GM21367 (cell line): ENCODE data around the gene HSPB3.
A peak's percentile ranks its signal among the peaks of the same experiment; 100 is the strongest.
"Not testable (repeated sequence)": the region's sequence is repeated elsewhere in the genome, so short reads cannot be mapped to it uniquely, and the experiment has no call there.

Source experiments
- ATAC-seq: cut with Tn5 transposase; IDR thresholded peaks from one replicate; pipeline ENCODE4 v1.9.1; 2021; ENCODE audit not compliant: unreplicated experiment

HSPB3 gene

GRCh38 chr5:54454602-54455001, 897 bp upstream of the HSPB3 start:
- ATAC-seq = no peak

DNA sequence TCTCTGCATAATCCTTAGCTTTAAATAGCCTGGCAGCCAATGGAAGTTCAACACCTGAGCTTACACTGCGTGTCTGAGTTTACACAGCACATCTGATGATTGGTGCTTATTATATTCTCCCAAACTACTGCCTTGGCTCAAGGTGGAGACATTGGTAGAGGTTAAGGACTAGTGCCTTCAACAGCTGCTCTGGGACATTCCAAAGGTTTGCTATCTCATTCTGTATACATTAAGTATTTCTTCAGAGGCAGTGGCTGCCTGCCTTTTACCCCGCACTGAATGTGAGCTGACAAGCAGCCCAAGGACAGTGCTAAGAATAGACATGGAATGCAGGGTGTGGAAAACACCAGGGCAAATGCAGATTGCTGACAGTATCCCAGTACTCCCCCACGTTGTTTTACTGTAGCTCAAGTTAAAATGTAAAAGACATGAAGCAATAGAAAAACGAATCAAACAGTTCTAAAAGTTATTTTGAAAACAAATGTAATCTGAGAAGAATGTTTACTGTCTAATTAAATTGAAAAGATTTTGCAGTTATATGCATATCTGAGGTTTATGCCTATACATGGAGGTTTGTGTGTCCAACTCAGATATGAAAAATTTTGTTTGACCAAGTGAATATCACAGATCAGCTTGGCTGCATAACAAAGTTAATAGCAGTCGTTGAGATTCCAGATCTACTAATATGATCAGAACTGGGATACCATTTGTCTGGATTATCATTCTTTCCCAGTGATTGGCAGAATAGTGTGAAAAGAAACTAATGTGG, 1.8 kb downstream of the HSPB3 start:
- no peak for ATAC-seq

- ATAC-seq = no peak
Observed at GRCh38 chr5:54458221-54458620, 2.7 kb downstream of the HSPB3 start.

GRCh38 chr5:54460181-54460919, 4.9 kb downstream of the HSPB3 start:
- no peak for ATAC-seq

DNA sequence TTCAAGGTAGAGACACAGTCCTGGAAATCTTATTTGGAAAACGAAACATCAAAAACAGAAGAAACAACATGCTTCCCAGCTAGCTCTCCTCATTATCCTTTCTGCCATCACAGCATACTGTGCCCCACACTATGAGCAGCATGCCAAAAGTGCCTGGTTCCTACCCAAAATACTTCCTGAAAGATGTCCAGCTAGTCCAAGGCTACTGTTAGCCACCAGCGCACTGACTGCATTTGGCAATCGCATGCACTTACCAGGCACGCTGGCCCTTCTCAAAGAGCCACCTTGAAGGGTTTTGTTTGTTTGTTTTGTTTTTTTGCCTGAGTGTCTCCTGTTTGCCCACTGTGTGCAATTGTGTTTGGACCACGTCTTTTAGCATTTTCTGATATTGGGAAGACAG, 6.8 kb downstream of the HSPB3 start:
- ATAC-seq = no peak

DNA sequence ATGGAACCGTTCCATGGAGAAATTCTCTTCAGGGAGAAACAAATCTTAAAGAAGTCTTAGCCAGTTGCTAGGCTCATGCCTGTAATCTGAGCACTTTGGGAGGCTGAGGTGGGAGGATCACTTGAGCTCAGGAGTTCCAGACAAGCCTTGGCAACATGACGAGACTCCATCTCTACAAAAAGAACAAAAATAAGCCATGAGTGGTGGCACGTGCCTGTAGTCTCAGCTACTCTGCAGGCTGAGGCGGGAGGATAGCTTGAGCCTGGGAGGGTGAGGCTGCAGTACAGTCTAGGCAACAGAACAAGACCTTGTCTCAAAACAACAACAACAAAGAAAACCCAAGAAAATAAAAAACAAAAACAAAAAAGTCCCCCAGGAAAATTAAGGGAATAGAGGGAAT, 8.2 kb downstream of the HSPB3 start:
- ATAC-seq = no peak

GRCh38 chr5:54469622-54470021, 14.1 kb downstream of the HSPB3 start:
- ATAC-seq = peak; percentile 83

GRCh38 chr5:54470128-54470527, 14.6 kb downstream of the HSPB3 start:
- ATAC-seq = no peak

GRCh38 chr5:54470677-54471076, 15.2 kb downstream of the HSPB3 start:
- no peak for ATAC-seq

- ATAC-seq = no peak
Observed at GRCh38 chr5:54471398-54471797, 15.9 kb downstream of the HSPB3 start.

DNA sequence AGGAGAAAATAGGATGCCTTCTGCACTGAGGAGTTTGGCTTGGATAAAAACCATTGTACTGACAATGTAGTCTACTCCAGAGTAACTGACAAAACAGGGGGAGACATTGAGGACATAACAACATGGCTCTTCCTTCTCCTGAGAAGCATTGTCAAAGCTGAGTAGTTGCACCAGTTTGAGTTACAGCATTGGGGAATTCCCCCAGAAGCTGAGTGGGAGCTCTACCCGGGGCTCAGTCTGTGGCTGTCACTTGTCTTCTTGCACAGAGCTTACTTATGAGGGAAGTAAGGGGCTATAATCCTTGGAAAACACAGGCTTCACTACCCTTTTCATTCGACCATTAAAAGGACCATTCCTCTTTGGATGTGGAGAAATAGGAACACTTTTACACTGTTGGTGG, 21.2 kb downstream of the HSPB3 start:
- no peak for ATAC-seq

- ATAC-seq = no peak
Observed at GRCh38 chr5:54477941-54478478, 22.5 kb downstream of the HSPB3 start.

DNA sequence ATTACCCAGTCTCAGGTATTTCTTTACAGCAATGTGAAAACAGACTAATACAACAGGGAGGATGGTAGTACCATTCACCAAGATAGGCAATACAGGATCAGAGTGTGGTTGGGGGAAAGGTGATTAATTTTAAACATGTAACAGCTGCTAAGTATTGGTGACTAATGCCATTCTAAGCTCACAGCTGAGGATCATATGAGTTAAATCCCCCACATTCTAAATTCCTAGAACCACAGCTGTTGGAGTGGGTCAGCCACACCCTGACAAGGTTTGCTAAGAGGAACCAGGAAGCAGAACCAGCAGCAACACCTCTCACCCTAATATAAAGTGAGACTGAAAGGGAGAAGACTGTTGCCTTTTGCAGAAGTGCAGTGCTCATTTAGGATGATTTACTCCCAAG, 24.8 kb downstream of the HSPB3 start:
- no peak for ATAC-seq

GRCh38 chr5:54484219-54484894, 28.9 kb downstream of the HSPB3 start:
- ATAC-seq = no peak

GRCh38 chr5:54485659-54486058, 30.2 kb downstream of the HSPB3 start:
- not testable (repeated sequence) for ATAC-seq

- not testable (repeated sequence) for ATAC-seq
Observed at GRCh38 chr5:54489648-54489979, 34.1 kb downstream of the HSPB3 start.

GRCh38 chr5:54491326-54491725, 35.8 kb downstream of the HSPB3 start:
- ATAC-seq = no peak

- no peak for ATAC-seq
Observed at GRCh38 chr5:54492178-54492577, 36.7 kb downstream of the HSPB3 start.

DNA sequence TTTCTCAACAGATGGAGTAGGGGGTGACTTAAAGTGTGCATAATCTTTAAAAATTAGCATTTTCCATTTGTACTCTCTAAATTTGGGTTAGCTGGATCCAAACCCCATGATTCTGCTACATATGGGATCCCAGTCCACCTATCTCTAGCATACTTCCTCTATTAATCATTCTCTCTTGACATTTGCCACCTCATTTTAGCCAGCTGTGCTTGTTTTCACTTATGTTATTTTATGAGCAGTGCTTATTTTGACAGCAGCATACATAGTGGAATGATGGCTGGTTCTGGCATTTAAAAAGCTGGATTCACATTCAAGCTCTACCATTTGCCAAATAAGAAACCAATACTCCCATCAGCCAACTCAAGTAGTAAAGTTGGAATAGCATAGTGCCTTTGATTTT, 39.5 kb downstream of the HSPB3 start:
- ATAC-seq = no peak
